B cell (primary cell): ENCODE results near the gene MTHFSD. TPM values are rescaled to one million over a fixed set of nuclear protein-coding genes. Genes with fewer than 3 reads are reported as not detected.

ENCODE experiments used
- ATAC-seq: fragments of 200-7000 bp; cut with Tn5 transposase; one replicate; pipeline ENCODE4 v1.10.0; 2021; ENCODE audit warnings: low read depth, mild to moderate bottlenecking, moderate number of reproducible peaks, moderate library complexity
- CTCF ChIA-PET: fragments of 350-600 bp; sonication (Branson Sonifier 250); formaldehyde crosslinking; loops from one replicate; lab custom pipeline; 2021; ENCODE audit warnings: antibody characterized with exemption, inconsistent platforms; lab: Charles Lee
- POLR2A ChIA-PET: fragments of 350-600 bp; sonication (Branson Sonifier 250); formaldehyde crosslinking; loops from one replicate; lab custom pipeline; 2021; ENCODE audit warnings: antibody characterized with exemption; lab: Charles Lee
- DNase-seq: peaks from one replicate; pipeline ENCODE4 v3.0.0; 2013
- H2AFZ ChIP-seq: 2 replicates; pipeline ENCODE4 v1.6.1; 2012; ENCODE audit warnings: mild to moderate bottlenecking, low read depth, low read length; ENCODE audit not compliant: insufficient read depth, poor library complexity, severe bottlenecking
- H3K27ac ChIP-seq, 2 donors: 1 replicate in 1 of 2; 2 replicates in 1 of 2; pipeline ENCODE4 v1.5.1; 2012 to 2013; ENCODE audit warnings: low read length in 2 of 2, mild to moderate bottlenecking in 2 of 2, moderate library complexity in 1 of 2
- H3K27me3 ChIP-seq, 4 experiments: fragments of 200-600 bp in 1 of 4; sonication (generic) in 1 of 4; replicated peaks in 1 of 4; 1 replicate in 2 of 4; 2 replicates in 2 of 4; pipeline versions ENCODE4 v1.6.1 to v1.7.0; 2013 to 2016; ENCODE audit warnings: low read length in 3 of 4, mild to moderate bottlenecking in 2 of 4, mixed read lengths in 1 of 4, moderate library complexity in 1 of 4; ENCODE audit not compliant: insufficient read depth in 4 of 4, control insufficient read depth in 3 of 4; ENCODE audit errors: control extremely low read depth in 1 of 4
- H3K36me3 ChIP-seq, 2 experiments: replicated peaks in 1 of 2; 1 replicate in 1 of 2; 2 replicates in 1 of 2; pipeline versions ENCODE4 v1.6.1 to v1.7.1; 2013; ENCODE audit warnings: low read length in 1 of 2; ENCODE audit not compliant: insufficient read depth in 2 of 2, control insufficient read depth in 1 of 2; ENCODE audit errors: control extremely low read depth in 1 of 2, extremely low read depth in 1 of 2
- H3K4me1 ChIP-seq, 2 donors: fragments of 200-600 bp in 1 of 2; sonication (generic) in 1 of 2; 1 replicate in 1 of 2; 2 replicates in 1 of 2; pipeline versions ENCODE4 v1.5.1 to v1.6.1; 2013 to 2017; ENCODE audit warnings: low read length in 2 of 2; ENCODE audit not compliant: control insufficient read depth in 2 of 2, insufficient read depth in 2 of 2
- H3K4me2 ChIP-seq: replicated peaks from 2 replicates; pipeline ENCODE3; 2012; ENCODE audit warnings: mild to moderate bottlenecking, low read depth, low read length; ENCODE audit not compliant: poor library complexity, severe bottlenecking
- H3K4me3 ChIP-seq, 5 experiments: fragments of 200-600 bp in 1 of 5; sonication (generic) in 1 of 5; 1 replicate in 3 of 5; 2 replicates in 2 of 5; pipeline versions ENCODE4 v1.5.1 to v1.7.0; 2011 to 2016; ENCODE audit warnings: low read length in 4 of 5, mild to moderate bottlenecking in 4 of 5, low read depth in 2 of 5, control low read depth in 1 of 5, moderate library complexity in 1 of 5; ENCODE audit not compliant: insufficient read depth in 1 of 5; ENCODE audit errors: control extremely low read depth in 1 of 5, extremely low read depth in 1 of 5
- H3K79me2 ChIP-seq: fragments of 200-600 bp; sonication (generic); one replicate; pipeline ENCODE4 v1.6.0; 2016; ENCODE audit warnings: low read length; ENCODE audit not compliant: control insufficient read depth, insufficient read depth
- H3K9ac ChIP-seq: fragments of 200-600 bp; sonication (generic); 2 replicates; pipeline ENCODE4 v1.6.1; 2017; ENCODE audit warnings: mild to moderate bottlenecking, low read length, moderate library complexity
- H3K9me3 ChIP-seq, 3 donors: one replicate each; pipeline versions ENCODE4 v1.6.1 to v1.7.1; 2013; ENCODE audit warnings: low read length in 2 of 3; ENCODE audit not compliant: control insufficient read depth in 2 of 3, insufficient read depth in 1 of 3; ENCODE audit errors: control extremely low read depth in 1 of 3
- H4K20me1 ChIP-seq: 2 replicates; pipeline ENCODE4 v1.6.0; 2012; ENCODE audit warnings: mild to moderate bottlenecking, low read length; ENCODE audit not compliant: insufficient read depth, control insufficient read depth, poor library complexity, severe bottlenecking
- H3K27ac Mint-ChIP-seq: one replicate; pipeline ENCODE4 v1.8.0; 2021; ENCODE audit warnings: mixed read lengths
- H3K27me3 Mint-ChIP-seq: one replicate; pipeline ENCODE4 v1.8.0; 2021; ENCODE audit warnings: mixed read lengths
- H3K4me1 Mint-ChIP-seq: one replicate; pipeline ENCODE4 v1.8.0; 2021; ENCODE audit warnings: mixed read lengths
- H3K4me3 Mint-ChIP-seq: one replicate; pipeline ENCODE4 v1.8.0; 2021; ENCODE audit warnings: mixed read lengths
- H3K9me3 Mint-ChIP-seq: one replicate; pipeline ENCODE4 v1.8.0; 2022; ENCODE audit warnings: mixed read lengths; ENCODE audit not compliant: insufficient read depth
- CTCF ChIP-seq: fragments of 200-600 bp; IDR thresholded peaks from one replicate; pipeline ENCODE4 v1.8.0; 2022; ENCODE audit warnings: antibody characterized with exemption, mild to moderate bottlenecking
- EZH2 ChIP-seq: IDR thresholded peaks from 2 replicates; pipeline ENCODE4 v1.6.1; 2012; ENCODE audit warnings: borderline replicate concordance, low read depth, mild to moderate bottlenecking, moderate library complexity, low read length; ENCODE audit not compliant: insufficient read depth, poor library complexity, severe bottlenecking
- WGBS: methylation state at CpG from one replicate; pipeline ENCODE4 v1.1.5; 2013; ENCODE audit warnings: missing lambda C conversion rate; ENCODE audit not compliant: insufficient coverage; 5-methylcytosine and 5-hydroxymethylcytosine counted together
- intact Hi-C: fragments of 100-400 bp; cut with micrococcal nuclease; formaldehyde crosslinking; loops from one replicate; pipeline ENCODE4 v1.10.0; 2022
- polyA plus RNA-seq: library from polyadenylated mRNA; depleted of rRNA; stranded (reverse); fragments of >200 nt; gene quantifications from 2 replicates; pipeline ENCODE4 v1.2.3, GENCODE V29; 2012
- total RNA-seq, 2 donors: library from RNA; stranded (reverse); fragments of 120-200 nt in 1 of 2; gene quantifications; 1 replicate in 1 of 2; 2 replicates in 1 of 2; pipeline versions ENCODE4 v1.2.3 to v1.2.4, GENCODE V29; 2013 to 2022

The MTHFSD gene
- total and polyA plus RNA-seq, 2 donors (not counting 1 experiment from before 2014, with no cell fraction given) = 21.5 to 42.0 TPM

DNA sequence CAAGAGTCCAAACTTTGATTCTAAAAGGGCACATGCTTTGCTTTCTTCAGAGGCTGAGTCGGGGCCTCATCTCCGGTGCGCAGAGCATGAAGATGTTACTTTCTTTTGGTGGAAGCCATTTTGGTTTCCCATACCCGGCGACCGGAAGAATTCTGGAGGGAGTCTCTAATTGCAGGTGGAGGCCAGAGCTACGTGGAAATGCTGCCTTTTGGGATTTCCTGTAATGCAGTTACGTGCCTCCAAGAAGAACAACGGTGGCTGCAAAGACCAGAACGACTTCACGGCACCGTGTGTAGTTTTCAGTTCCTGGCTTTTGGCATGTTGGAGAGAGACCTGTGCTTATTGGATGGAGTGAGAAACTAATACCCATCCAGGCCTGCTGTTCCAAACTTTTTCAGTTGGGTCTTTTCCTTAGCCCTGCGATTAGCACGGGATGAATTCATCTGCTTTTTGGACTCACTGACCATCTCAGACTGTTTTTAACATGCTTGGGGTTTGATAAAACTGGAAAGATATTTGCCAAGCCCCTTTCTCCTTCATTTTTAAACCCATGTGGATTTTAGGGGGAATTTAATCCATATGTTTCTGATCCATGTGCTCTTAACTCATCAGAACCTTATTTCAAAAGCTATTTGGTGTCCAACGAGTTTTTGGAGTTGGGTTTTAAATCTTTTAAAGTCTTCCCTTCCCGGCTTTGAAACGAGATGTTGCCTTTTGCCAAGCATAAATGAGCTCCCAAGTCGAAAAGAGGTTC is 42.3 kb upstream of the MTHFSD start:
- Histone ChIP-seq H3K27ac (no peak overlapping the region), H3K4me3 (no peak overlapping the region), H3K4me1 (no peaks in the 10 kb centered on the region), H3K4me2 (no peak overlapping the region), H3K79me2 (no peaks in the 10 kb centered on the region), H3K36me3 (no peaks in the 10 kb centered on the region), H3K9me3 (no peaks in the 10 kb centered on the region), H3K27me3 (peaks cover 0 to 23% (median 4%) of the 10 kb centered on the region in 4 experiments), H2AFZ (no peak overlapping the region), H3K9ac (no peak overlapping the region), H4K20me1 (no peaks in the 10 kb centered on the region)
- Mint-ChIP-seq H3K9me3 (no peaks in the 10 kb centered on the region), H3K4me1 (no peaks in the 10 kb centered on the region), H3K4me3 (no peak overlapping the region), H3K27me3 (peaks cover 52% of the 10 kb centered on the region), H3K27ac (no peak overlapping the region)
- intact Hi-C loops = no loop called here
- ChIA-PET CTCF (no interaction called here), POLR2A (interaction anchor here (0.5 kb wide), 1 partner anchor 498 kb away, joined by 4 read pairs; no protein-coding TSS in a partner anchor)
- ATAC-seq = no peak
- no peak for DNase-seq
- WGBS = 92% methylated on average over 16 of the region's 18 CpGs
- TF ChIP-seq EZH2 = no peak
- TF ChIP-seq CTCF = no peak

DNA sequence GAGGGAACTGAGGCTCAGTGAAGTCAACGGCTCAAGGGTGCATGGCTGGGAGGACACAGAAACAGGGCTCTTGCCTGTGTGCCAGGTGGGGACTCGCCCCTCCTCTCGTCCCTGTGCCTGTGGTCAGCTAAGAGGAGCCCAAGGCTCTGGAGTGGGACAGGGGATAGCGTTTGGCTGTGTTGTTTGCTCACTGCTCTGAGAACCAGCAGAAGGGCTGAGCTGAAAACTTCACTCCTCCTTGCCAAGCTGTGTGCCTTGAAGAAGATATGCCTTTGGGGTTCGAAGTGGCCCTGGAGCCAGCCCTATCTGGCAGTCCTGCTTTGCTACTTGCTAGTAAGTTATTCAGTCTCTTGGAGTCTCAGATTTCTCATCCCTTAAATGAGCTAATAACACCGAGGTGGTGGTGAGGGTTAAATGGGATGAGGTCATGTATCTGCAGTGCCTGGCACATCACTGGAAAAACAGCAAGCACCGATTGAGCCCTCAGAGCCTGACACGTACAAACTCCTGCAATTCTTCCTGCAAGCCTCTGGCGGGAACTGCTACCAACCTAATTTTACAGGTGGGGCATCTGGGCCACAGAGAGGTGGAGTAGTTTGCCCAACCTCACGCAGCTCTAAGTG is 41.1 kb upstream of the MTHFSD start:
- Histone ChIP-seq H3K79me2 (no peaks in the 10 kb centered on the region), H3K27me3 (peaks cover 0 to 23% (median 4%) of the 10 kb centered on the region in 4 experiments), H3K4me1 (no peaks in the 10 kb centered on the region), H3K4me3 (no peak overlapping the region), H4K20me1 (no peaks in the 10 kb centered on the region), H3K9ac (no peak overlapping the region), H3K4me2 (no peak overlapping the region), H3K27ac (no peak overlapping the region), H3K36me3 (no peaks in the 10 kb centered on the region), H3K9me3 (no peaks in the 10 kb centered on the region), H2AFZ (no peak overlapping the region)
- CTCF ChIA-PET = no interaction called here
- POLR2A ChIA-PET = no interaction called here
- WGBS = 90% methylated on average over 9 of the region's 10 CpGs
- Mint-ChIP-seq H3K27ac (no peak overlapping the region), H3K4me3 (no peak overlapping the region), H3K9me3 (no peaks in the 10 kb centered on the region), H3K27me3 (peaks cover 59% of the 10 kb centered on the region), H3K4me1 (no peaks in the 10 kb centered on the region)
- TF ChIP-seq CTCF (no peak), EZH2 (no peak)
- intact Hi-C loops = no loop called here
- no peak for DNase-seq
- no peak for ATAC-seq
